Activated T-helper 2 cell treated with anti-CD3 and anti-CD28 coated beads, Interferon-gamma antibody, Interleukin-2, Interleukin-4, amounts not matched to agents 10 μg/mL and 5 μg/mL and 100 μg/mL, durations not matched to agents 14 hours and 24 hours and 36 hours (primary cell): ENCODE data around the gene HAVCR1. TPM values are rescaled to one million over a fixed set of nuclear protein-coding genes. Genes with fewer than 3 reads are reported as not detected.
"Not testable (repeated sequence)": the region's sequence is repeated elsewhere in the genome, so short reads cannot be mapped to it uniquely, and the experiment has no call there.

ENCODE experiments used
- DNase-seq: peaks from one replicate; pipeline ENCODE4 v3.0.0; 2021; ENCODE audit warnings: low spot score
- H3K27ac Mint-ChIP-seq: one replicate; pipeline ENCODE4 v1.8.0; 2021; ENCODE audit warnings: mixed read lengths
- H3K27me3 Mint-ChIP-seq: one replicate; pipeline ENCODE4 v1.8.0; 2021; ENCODE audit warnings: low read depth, mixed read lengths
- H3K36me3 Mint-ChIP-seq: one replicate; pipeline ENCODE4 v1.8.0; 2021; ENCODE audit warnings: low read depth, mixed read lengths
- H3K4me1 Mint-ChIP-seq: one replicate; pipeline ENCODE4 v1.8.0; 2021; ENCODE audit warnings: low read depth, mixed read lengths
- H3K4me3 Mint-ChIP-seq: one replicate; pipeline ENCODE4 v1.8.0; 2021; ENCODE audit warnings: low read depth, mild to moderate bottlenecking, moderate library complexity, mixed read lengths
- H3K9me3 Mint-ChIP-seq: one replicate; pipeline ENCODE4 v1.8.0; 2021; ENCODE audit warnings: mixed read lengths
- intact Hi-C: fragments of 100-400 bp; cut with micrococcal nuclease; formaldehyde crosslinking; loops from one replicate; pipeline ENCODE4 v1.15.1; 2023
- total RNA-seq: library from RNA; stranded (reverse); gene quantifications from 2 replicates; pipeline ENCODE4 v1.2.3, GENCODE V29; 2022

Gene HAVCR1
- total RNA-seq, 1 donor from 2014 or later, result 1.2 TPM

DNA sequence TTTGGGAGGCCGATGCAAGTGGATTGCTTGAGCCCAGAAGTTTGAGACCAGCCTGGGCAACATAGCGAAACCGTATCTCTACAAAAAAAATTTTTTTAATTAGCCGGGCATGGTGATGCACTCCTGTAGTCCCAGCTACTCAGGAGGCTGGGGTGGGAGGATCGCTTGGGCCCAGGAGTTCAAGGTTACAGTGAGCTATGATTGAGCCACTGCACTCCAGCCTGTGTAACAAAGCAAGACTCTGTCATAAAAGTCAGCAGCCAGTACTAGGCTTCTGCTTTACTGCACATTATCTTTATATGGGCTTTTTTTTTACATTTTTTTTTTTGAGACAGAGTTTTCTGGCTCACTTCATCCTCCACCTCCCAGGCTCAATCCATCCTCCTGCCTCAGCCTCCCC is 9.4 kb upstream of the HAVCR1 start:
- Mint-ChIP-seq H3K4me3 (no peak overlapping the region), H3K9me3 (no peaks in the 10 kb centered on the region), H3K36me3 (no peaks in the 10 kb centered on the region), H3K27me3 (no peaks in the 10 kb centered on the region), H3K4me1 (peaks cover 19% of the 10 kb centered on the region), H3K27ac (no peak overlapping the region)
- DNase-seq, result no peak
- intact Hi-C loops, result no loop called here

- no peak for DNase-seq
- Mint-ChIP-seq H3K36me3 (no peaks in the 10 kb centered on the region), H3K27ac (no peak overlapping the region), H3K4me3 (no peak overlapping the region), H3K4me1 (peaks cover 9% of the 10 kb centered on the region), H3K27me3 (no peaks in the 10 kb centered on the region), H3K9me3 (no peaks in the 10 kb centered on the region)
- intact Hi-C loops, result no loop called here
Observed at GRCh38 chr5:157067005-157067404, 8.1 kb upstream of the HAVCR1 start.

DNA sequence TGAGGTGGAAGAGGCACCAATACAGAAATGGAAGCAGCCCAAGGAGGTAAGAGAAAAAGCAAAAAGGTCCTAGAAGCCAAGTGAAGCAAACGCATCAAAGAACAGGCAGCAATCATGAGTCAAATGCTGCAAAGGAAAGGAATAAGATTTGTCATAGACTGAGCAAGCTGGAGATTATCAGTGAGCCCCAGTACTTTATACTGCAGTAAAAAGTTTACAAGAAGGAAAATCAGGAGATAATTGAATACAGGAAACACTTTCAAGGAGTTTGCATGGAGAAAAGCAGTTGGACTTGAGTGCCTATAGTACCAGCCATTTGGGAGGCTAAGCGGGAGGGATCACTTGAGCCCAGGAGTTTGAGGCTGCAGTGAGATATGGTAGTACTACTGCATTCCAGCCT is 7.2 kb upstream of the HAVCR1 start:
- no peaks in the 10 kb centered on the region for H3K36me3 Mint-ChIP-seq
- H3K27me3 Mint-ChIP-seq, result no peaks in the 10 kb centered on the region
- no peak overlapping the region for H3K4me3 Mint-ChIP-seq
- H3K9me3 Mint-ChIP-seq, result no peaks in the 10 kb centered on the region
- no peak overlapping the region for H3K27ac Mint-ChIP-seq
- peaks cover 6% of the 10 kb centered on the region for H3K4me1 Mint-ChIP-seq
- intact Hi-C loops, result no loop called here
- DNase-seq, result no peak

- H3K36me3 Mint-ChIP-seq, result no peaks in the 10 kb centered on the region
- H3K27ac Mint-ChIP-seq, result no peak overlapping the region
- intact Hi-C loops, result no loop called here
- DNase-seq, result no peak
- H3K4me3 Mint-ChIP-seq, result no peak overlapping the region
- no peaks in the 10 kb centered on the region for H3K9me3 Mint-ChIP-seq
- peaks cover 7% of the 10 kb centered on the region for H3K4me1 Mint-ChIP-seq
- no peaks in the 10 kb centered on the region for H3K27me3 Mint-ChIP-seq
Observed at GRCh38 chr5:157063776-157064430, 5.0 kb upstream of the HAVCR1 start.

DNA sequence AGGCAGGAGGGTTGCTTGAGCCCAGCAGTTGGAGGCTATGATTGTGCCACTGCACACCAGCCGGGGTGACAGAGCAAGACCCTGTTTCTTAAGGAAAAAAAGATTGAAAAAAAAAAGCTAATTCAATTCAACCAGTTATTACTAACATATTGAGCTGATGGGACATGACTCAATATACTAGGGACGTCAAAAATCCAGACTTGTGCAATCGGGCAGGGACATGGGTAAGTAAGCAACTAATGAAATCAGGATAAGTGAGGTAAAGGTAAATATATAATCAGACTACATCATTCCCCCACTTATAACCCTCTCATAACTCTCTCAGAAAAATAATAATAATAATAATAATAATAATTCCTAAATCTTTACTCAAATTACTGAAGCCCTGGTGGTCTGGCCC is 975 bp upstream of the HAVCR1 start:
- Mint-ChIP-seq H3K36me3 (no peaks in the 10 kb centered on the region), H3K4me1 (peaks cover 4% of the 10 kb centered on the region), H3K27ac (no peak overlapping the region), H3K9me3 (no peaks in the 10 kb centered on the region), H3K4me3 (no peak overlapping the region), H3K27me3 (no peaks in the 10 kb centered on the region)
- intact Hi-C loops, result no loop called here
- no peak for DNase-seq

DNA sequence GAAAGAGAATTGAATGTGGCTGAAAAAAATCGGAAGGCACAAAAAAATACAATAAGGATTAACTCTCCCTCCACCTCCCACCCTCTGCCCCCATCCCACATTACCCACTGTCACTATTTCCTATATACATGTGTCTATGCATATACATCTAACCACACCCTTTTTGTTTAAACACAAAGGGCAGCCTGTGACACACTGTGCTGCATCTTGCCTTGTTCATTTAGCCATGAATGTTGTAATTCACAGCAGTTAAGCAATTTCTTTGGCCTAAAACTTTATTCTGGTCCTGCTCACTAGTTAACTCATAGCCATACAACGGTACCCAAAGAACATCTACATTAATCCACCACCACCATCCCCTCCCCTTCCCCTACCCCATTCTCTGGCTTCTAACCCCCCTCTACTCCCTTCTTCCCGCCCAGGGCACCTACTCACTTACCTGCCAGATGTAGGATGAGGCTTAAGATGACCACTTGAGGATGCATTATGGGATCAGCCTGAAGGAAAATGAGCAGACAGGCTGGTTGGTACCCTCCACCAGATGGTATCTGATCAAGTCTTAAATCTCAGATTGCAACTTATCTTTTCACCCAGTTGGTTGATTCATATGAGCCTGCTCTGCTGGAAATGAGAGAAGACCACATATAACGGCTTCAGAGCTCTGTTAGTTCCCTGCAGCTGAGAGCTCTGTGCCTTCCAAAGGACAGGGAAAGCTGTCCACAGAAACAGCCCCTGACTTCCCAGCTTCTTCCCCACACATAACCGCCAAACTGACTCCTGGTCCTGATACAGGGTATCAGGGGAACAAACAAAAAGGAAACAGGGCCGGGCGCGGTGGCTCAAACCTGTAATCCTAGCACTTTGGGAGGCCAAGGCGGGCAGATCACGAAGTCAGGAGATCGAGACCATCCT is 1.2 kb downstream of the HAVCR1 start:
- H3K27me3 Mint-ChIP-seq, result no peaks in the 10 kb centered on the region
- no peak overlapping the region for H3K4me3 Mint-ChIP-seq
- no peak for DNase-seq
- H3K36me3 Mint-ChIP-seq, result no peaks in the 10 kb centered on the region
- intact Hi-C loops, result no loop called here
- no peak overlapping the region for H3K27ac Mint-ChIP-seq
- peaks cover 4% of the 10 kb centered on the region for H3K4me1 Mint-ChIP-seq
- H3K9me3 Mint-ChIP-seq, result no peaks in the 10 kb centered on the region

GRCh38 chr5:157056848-157057247 is 2.1 kb downstream of the HAVCR1 start:
- H3K9me3 Mint-ChIP-seq, H3K4me3 Mint-ChIP-seq, DNase-seq, H3K4me1 Mint-ChIP-seq, intact Hi-C loops, H3K27me3 Mint-ChIP-seq, H3K36me3 Mint-ChIP-seq, H3K27ac Mint-ChIP-seq: not testable (repeated sequence)

DNA sequence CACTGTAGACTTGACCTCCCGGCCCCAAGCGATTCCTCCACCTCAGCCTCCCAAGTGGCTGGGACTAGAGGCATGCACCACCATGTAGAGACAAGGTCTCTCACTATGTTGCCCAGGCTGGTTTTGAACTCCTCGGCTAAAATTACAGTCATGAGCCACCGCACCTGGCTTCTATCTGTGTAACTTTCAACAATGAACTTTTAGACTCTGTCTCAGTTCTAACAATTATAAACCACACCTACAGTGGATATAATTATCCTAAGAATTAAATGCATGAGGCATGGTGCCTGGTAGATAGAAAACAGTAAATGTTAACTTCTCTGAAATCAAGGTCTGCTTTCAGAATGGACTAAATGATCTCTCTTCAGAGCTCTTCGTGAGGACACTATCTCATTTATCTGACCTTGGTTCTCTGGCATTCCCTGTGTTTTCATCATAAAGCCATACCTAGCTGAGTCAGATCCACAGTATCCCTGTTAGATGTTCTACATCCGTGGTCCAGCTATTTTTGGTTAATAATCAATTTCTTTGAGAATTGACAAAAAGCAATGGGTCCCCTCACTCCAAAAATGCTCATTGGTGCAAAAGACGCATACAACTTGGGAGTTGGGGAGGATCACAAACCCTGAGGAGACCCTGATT is 7.2 kb downstream of the HAVCR1 start:
- H3K36me3 Mint-ChIP-seq, result peaks cover 6% of the 10 kb centered on the region
- H3K27ac Mint-ChIP-seq, result no peak overlapping the region
- H3K9me3 Mint-ChIP-seq, result no peaks in the 10 kb centered on the region
- H3K4me3 Mint-ChIP-seq, result no peak overlapping the region
- no peaks in the 10 kb centered on the region for H3K27me3 Mint-ChIP-seq
- intact Hi-C loops, result no loop called here
- peaks cover 19% of the 10 kb centered on the region for H3K4me1 Mint-ChIP-seq
- DNase-seq, result no peak

DNA sequence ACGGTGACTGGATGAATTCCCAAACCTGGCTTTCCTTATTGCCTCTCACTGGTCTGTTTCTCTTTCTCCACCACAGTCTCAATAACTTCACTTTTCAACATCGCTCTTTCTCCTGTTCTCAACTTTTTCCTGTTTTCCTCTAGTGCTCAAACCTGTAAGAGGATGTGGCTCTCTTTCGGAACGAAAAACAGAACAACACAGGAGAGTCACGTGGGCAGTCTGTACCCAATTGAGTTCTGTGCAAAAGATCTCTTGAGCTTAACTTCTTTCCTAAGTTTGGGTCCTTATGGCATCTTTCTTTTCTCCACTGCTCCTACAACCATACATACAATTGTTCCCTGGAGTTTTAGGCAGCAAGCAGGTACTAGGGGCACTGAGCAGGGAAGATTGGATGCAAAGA is 8.9 kb downstream of the HAVCR1 start:
- Mint-ChIP-seq H3K9me3 (no peaks in the 10 kb centered on the region), H3K4me3 (peak overlapping the region; percentile 52), H3K4me1 (peaks cover 24% of the 10 kb centered on the region), H3K36me3 (peaks cover 6% of the 10 kb centered on the region), H3K27me3 (no peaks in the 10 kb centered on the region), H3K27ac (peak overlapping the region; percentile 65)
- DNase-seq, result no peak
- intact Hi-C loops, result no loop called here

DNA sequence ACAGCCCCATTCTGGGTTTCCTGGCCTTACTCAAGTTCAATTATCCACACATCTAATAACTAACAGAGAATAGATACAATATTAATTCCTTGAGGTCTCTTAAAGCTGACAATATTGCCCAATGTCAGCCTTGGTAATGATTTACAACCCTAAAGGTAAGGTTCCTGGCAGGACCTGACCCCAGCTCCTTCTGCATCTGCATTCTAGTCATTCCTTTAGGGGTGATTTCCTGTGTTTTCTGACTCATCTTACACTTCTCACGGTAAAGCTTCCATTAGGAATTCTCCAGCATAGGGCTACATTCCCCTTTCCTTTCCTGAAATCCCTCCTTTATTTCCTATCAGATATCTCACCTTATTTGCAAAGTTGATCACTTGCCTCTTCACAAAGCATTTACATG is 9.3 kb downstream of the HAVCR1 start:
- Mint-ChIP-seq H3K4me3 (peak overlapping the region; percentile 52), H3K9me3 (no peaks in the 10 kb centered on the region), H3K27ac (peak overlapping the region; percentile 65), H3K27me3 (no peaks in the 10 kb centered on the region), H3K4me1 (peaks cover 25% of the 10 kb centered on the region), H3K36me3 (peaks cover 6% of the 10 kb centered on the region)
- intact Hi-C loops, result no loop called here
- no peak for DNase-seq

DNA sequence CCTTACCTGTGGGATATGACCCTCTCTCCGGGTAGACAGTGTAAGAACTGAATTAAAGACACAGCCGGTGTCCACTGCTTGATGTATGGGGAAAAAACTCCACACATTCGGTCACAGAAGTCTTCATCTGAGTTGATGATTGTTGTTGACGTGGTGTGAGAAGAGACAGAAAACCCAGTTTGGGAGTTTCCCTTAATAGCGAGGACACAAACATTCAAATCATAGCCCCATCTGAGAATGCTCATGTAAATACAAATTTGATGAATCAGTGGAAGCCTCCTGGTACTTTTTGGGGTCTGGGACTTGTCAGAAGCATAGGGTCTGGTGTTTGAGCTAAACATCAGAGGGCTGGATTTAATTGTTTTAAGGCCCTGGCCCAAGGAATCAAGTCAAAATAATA is 11.0 kb downstream of the HAVCR1 start:
- no peak for DNase-seq
- Mint-ChIP-seq H3K9me3 (no peaks in the 10 kb centered on the region), H3K36me3 (peaks cover 6% of the 10 kb centered on the region), H3K4me3 (no peak overlapping the region), H3K27me3 (no peaks in the 10 kb centered on the region), H3K27ac (no peak overlapping the region), H3K4me1 (peaks cover 27% of the 10 kb centered on the region)
- intact Hi-C loops, result no loop called here

DNA sequence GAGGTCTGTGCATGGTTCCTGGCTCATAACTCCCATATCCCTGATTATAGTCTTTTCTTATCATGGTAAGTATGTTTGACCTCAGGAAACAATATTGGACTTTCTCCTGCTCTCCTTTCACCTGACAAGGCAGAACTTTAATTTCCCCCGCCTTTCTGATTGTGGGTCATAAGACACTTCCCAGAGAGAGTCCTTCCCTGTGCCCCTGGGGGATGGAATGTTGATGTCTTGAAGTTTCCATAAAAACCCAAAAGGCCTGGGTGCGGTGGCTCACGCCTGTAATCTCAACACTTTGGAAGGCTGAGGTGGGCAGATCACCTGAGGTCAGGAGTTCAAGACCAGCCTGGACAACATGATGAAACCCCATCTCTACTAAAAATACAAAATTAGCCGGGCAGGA is 11.9 kb downstream of the HAVCR1 start:
- H3K9me3 Mint-ChIP-seq, intact Hi-C loops, H3K4me3 Mint-ChIP-seq, H3K36me3 Mint-ChIP-seq, H3K27ac Mint-ChIP-seq, DNase-seq, H3K27me3 Mint-ChIP-seq: not testable (repeated sequence)
- H3K4me1 Mint-ChIP-seq, result peaks cover 27% of the 10 kb centered on the region

- no peak overlapping the region for H3K27ac Mint-ChIP-seq
- peaks cover 26% of the 10 kb centered on the region for H3K4me1 Mint-ChIP-seq
- intact Hi-C loops, result no loop called here
- no peak for DNase-seq
- H3K9me3 Mint-ChIP-seq, result no peaks in the 10 kb centered on the region
- no peak overlapping the region for H3K4me3 Mint-ChIP-seq
- peaks cover 5% of the 10 kb centered on the region for H3K36me3 Mint-ChIP-seq
- H3K27me3 Mint-ChIP-seq, result no peaks in the 10 kb centered on the region
Observed at GRCh38 chr5:157046041-157046440, 12.9 kb downstream of the HAVCR1 start.
